ENCODE data around the gene SUN2. TPM values are rescaled to one million over a fixed set of nuclear protein-coding genes. Genes with fewer than 3 reads are reported as not detected.

The SUN2 gene
- total and polyA plus RNA-seq, 2 of the 4 experiments (the other 2 are of a cell fraction): 27.8 to 50.0 TPM

DNA sequence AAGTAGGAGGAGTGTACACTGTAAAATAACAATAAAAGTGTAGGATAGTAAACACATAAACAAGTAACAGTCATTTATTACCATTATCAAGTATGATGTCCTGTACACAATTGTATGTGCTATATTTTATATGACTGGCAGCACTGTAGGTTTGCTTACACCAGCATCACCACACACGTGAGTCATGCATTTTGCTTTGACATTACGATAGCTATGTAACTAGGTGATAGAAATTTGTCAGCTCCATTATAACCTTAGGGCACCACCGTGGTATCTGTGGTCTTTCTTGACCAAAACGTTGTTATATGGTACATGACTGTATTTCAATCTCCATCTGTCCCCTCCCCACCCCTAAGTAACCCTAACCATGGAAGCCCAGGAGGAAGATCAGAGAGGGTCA lies 37.0 kb upstream of the SUN2 start:
- H3K4ac ChIP-seq (ENCODE audit: low read depth, low read length): no peak overlapping the region
- peaks cover 25% of the 10 kb centered on the region for H3K9me1 ChIP-seq (ENCODE audit: insufficient read depth, low read length)
- no peak overlapping the region for H2AK5ac ChIP-seq (ENCODE audit: low read depth, low read length)
- no TSS peak for BruUV-seq (replicated peaks)
- H4K5ac ChIP-seq (ENCODE audit: low read depth, low read length): peak overlapping the region; percentile 42; the same call in 1 of the 2 replicates
- H3K9ac ChIP-seq (ENCODE audit: low read depth, low read length): no peak overlapping the region
- H2AFZ ChIP-seq (replicated peaks; ENCODE audit: low read length, poor library complexity): no peak overlapping the region
- no peak overlapping the region for H2BK20ac ChIP-seq (ENCODE audit: low read depth, low read length)
- no peak overlapping the region for H3K27ac ChIP-seq (ENCODE audit: insufficient read depth, low read length)
- peak; percentile 20 for TF ChIP-seq RCOR1 (IDR thresholded peaks at IDR 0.05; ENCODE audit: insufficient replicate concordance, low read length)
- TF ChIP-seq USF2 (IDR thresholded peaks at IDR 0.05; ENCODE audit: low read depth, low read length): no peak
- TF ChIP-seq BHLHE40 (IDR thresholded peaks at IDR 0.05; ENCODE audit: low read depth, low read length): 0 out of 2 replicates have a peak, but pooled peaks have one; percentile 27
- TF ChIP-seq CTCF (conservative IDR thresholded peaks at IDR 0.05; ENCODE audit: low read depth, low read length): no peak
- peak; percentile 39; the same call in 1 of the 2 replicates for TF ChIP-seq FOS (IDR thresholded peaks at IDR 0.05; ENCODE audit: low read depth, low read length)
- POLR2A ChIA-PET (ENCODE audit: unreplicated experiment): no interaction called here
- no peak overlapping the region for H3K56ac ChIP-seq (ENCODE audit: extremely low read depth, insufficient read depth, low read length)
- H2BK15ac ChIP-seq (ENCODE audit: low read depth, low read length): no peak overlapping the region
- no peak overlapping the region for H2AK9ac ChIP-seq (replicated peaks; ENCODE audit: low read depth, low read length, poor library complexity)
- intact Hi-C loops (cut with micrococcal nuclease): no loop called here
- peak overlapping the region in 1 of 2 experiments; percentile 89; a peak in 1 of 4 replicates for H4K8ac ChIP-seq (ENCODE audit: low read depth in 2 of 2, low read length in 2 of 2)
- in situ Hi-C loops (cut with MboI; ENCODE audit: low sequenced_read_pairs): no loop called here
- H3K4me2 ChIP-seq (ENCODE audit: low read depth, low read length): peak overlapping the region; percentile 99
- peaks cover 6% of the 10 kb centered on the region for H3K36me3 ChIP-seq (ENCODE audit: control insufficient read depth, insufficient read depth, low read length)
- no peak overlapping the region for H3K14ac ChIP-seq (replicated peaks; ENCODE audit: low read depth, low read length)
- H2BK120ac ChIP-seq (ENCODE audit: low read depth, low read length): no peak overlapping the region
- peaks cover 9% of the 10 kb centered on the region for H3K4me1 ChIP-seq (ENCODE audit: control insufficient read depth, insufficient read depth, low read length)
- ATAC-seq (ENCODE audit: low read depth) (no peak), DNase-seq (peak; percentile 59)
- peak overlapping the region; percentile 72; the same call in 1 of the 2 replicates for H3K23ac ChIP-seq (ENCODE audit: low read depth, low read length)
- H3K27me3 ChIP-seq (ENCODE audit: control insufficient read depth, insufficient read depth, low read length): no peaks in the 10 kb centered on the region; the same call in 1 of the 2 replicates
- H3K4me3 ChIP-seq (ENCODE audit: insufficient read depth, low read depth, low read length): peak overlapping the region; percentile 73; the same call in 1 of the 2 replicates
- H2BK5ac ChIP-seq (ENCODE audit: low read depth, low read length, poor library complexity, severe bottlenecking): no peak overlapping the region
- no peak overlapping the region for H3K18ac ChIP-seq (ENCODE audit: low read depth, low read length)
- peaks cover 7 to 36% of the 10 kb centered on the region in 2 experiments for H3K79me1 ChIP-seq (ENCODE audit: low read depth in 1 of 2, low read length in 2 of 2)
- no peaks in the 10 kb centered on the region for H4K20me1 ChIP-seq (ENCODE audit: insufficient read depth, low read length)
- H4K91ac ChIP-seq (ENCODE audit: insufficient read depth, low read depth, low read length): no peak overlapping the region
- no CpG with 5 or more reads among the region's 4 CpGs for WGBS, 2 experiments (ENCODE audit: extremely low coverage in 2 of 2, insufficient read length in 1 of 2)
- dilution Hi-C loops (cut with HindIII; ENCODE audit: low sequenced_read_pairs, unreplicated experiment): no loop called here
- CTCF ChIA-PET: no interaction called here
- H3K9me3 ChIP-seq (ENCODE audit: control insufficient read depth, insufficient read depth, low read length): no peaks in the 10 kb centered on the region
